ENCODE results near the gene GRK5.

- TF ChIP-seq POLR2A (IDR thresholded peaks at IDR 0.05) (no peak), CTCF (IDR thresholded peaks at IDR 0.05) (no peak), EP300 (IDR thresholded peaks at IDR 0.05; ENCODE audit: low read depth) (no peak), POLR2AphosphoS5 (IDR thresholded peaks at IDR 0.05) (no peak)
Observed at GRCh38 chr10:119373294-119374102, 166.1 kb downstream of the GRK5 start.
